Right lobe of liver (tissue), 6 donors: ENCODE measurements around the gene SENP6. TPM values are rescaled to one million over a fixed set of nuclear protein-coding genes. Genes with fewer than 3 reads are reported as not detected.
A peak's percentile ranks its signal among the peaks of the same experiment; 100 is the strongest.

Source experiments
- ATAC-seq, 4 donors: fragments of 200-7000 bp; cut with Tn5 transposase; one replicate each; pipeline ENCODE4 v1.9.1; 2020; ENCODE audit warnings: mild to moderate bottlenecking in 4 of 4, moderate library complexity in 4 of 4
- DNase-seq, 3 donors: peaks; one replicate each; pipeline ENCODE4 v3.0.0-alpha.2; 2020
- H3K27ac ChIP-seq, 3 donors: fragments of 200-600 bp; one replicate each; pipeline ENCODE4 v1.8.0; 2022
- H3K27me3 ChIP-seq, 2 donors: fragments of 200-600 bp; one replicate each; pipeline ENCODE4 v1.8.0; 2022
- H3K36me3 ChIP-seq, 4 donors: fragments of 200-600 bp; sonication (generic) in 1 of 4; one replicate each; pipeline versions ENCODE4 v1.5.1 to v1.8.0; 2017 to 2022; ENCODE audit warnings: control low read depth in 1 of 4
- H3K4me1 ChIP-seq, 4 donors: fragments of 200-600 bp; sonication (generic) in 1 of 4; one replicate each; pipeline versions ENCODE4 v1.5.1 to v1.8.0; 2017 to 2022; ENCODE audit warnings: control low read depth in 1 of 4
- H3K4me3 ChIP-seq, 3 donors: fragments of 200-600 bp; one replicate each; pipeline ENCODE4 v1.8.0; 2022
- H3K9me3 ChIP-seq, 4 donors: fragments of 200-600 bp; sonication (generic) in 1 of 4; one replicate each; pipeline versions ENCODE4 v1.5.1 to v1.8.0; 2017 to 2022; ENCODE audit warnings: control low read depth in 1 of 4
- POLR2A ChIP-seq: fragments of 450-650 bp; IDR thresholded peaks from one replicate; pipeline ENCODE4 v1.6.1; 2017; ENCODE audit warnings: antibody characterized with exemption, mild to moderate bottlenecking
- WGBS: methylation state at CpG from one replicate; pipeline ENCODE4 v1.1.6; 2018; ENCODE audit warnings: low coverage, low lambda C conversion rate; ENCODE audit not compliant: insufficient coverage; ENCODE audit errors: missing lambda C conversion rate; 5-methylcytosine and 5-hydroxymethylcytosine counted together
- intact Hi-C, 2 donors: fragments of 100-400 bp; cut with DNase I; formaldehyde crosslinking; loops; one replicate each; pipeline versions ENCODE4 v1.11.2 to v1.14.1; 2022
- small RNA-seq, 2 experiments: library from RNA; depleted of rRNA; stranded (forward); fragments of <200 nt; gene quantifications; one replicate each; pipeline ENCODE3, GENCODE V24; 2016
- total RNA-seq, 6 experiments: library from RNA; depleted of rRNA in 2 of 6; stranded (reverse); fragments of >200 nt in 2 of 6; fragmentation: NEBNext Ultra II Directional in 3 of 6; extraction: Animal tissue kit (Norgen Biotek cat#: 25700) in 3 of 6; gene quantifications; one replicate each; pipeline versions ENCODE4 v1.1.0 to v1.2.4, GENCODE V29; 2016 to 2023
- TF ChIP-seq, protein P1 (sequence below), 4 donors: fragments of 200-600 bp in 3 of 4; fragments of 450-650 bp in 1 of 4; IDR thresholded peaks; one replicate each; pipeline versions ENCODE4 v1.5.1 to v1.8.0; 2016 to 2022; ENCODE audit warnings: antibody characterized with exemption in 4 of 4, mild to moderate bottlenecking in 2 of 4
- donor health status: DM: no; HTN: yes; CAD: no.
- donor health status: DM: no; HTN: no; CAD: no.
- donor health status: DM: no; HTN: no; CAD: no.
- donor health status: DM: no; HTN: yes; CAD: no.
- donor health status: DM: no; HTN: yes; CAD: no.

SENP6 gene
- total RNA-seq, 6 experiments from 2014 or later = 21.8 to 43.4 (median 31.6) TPM

DNA sequence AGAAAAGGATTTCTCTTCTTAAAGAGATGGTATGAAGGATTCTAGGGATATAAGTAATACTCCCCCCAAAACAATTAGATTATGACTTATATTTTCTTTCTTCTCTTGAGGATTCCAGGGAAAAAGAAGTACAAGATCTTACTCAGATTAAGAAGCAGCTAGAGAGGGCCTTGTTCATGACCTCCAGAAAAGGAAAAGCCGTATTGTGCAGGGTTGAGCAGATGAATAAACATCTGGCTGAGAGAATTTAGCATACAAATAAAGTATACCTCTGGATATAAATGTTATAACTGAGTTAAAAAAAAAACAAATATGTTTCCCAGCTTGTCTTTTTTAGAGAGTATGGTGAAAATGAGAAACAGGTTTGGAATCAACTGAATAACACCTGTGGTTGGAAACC, 158.6 kb downstream of the SENP6 start:
- Histone ChIP-seq H3K36me3 (no peaks in the 10 kb centered on the region), H3K27me3 (no peaks in the 10 kb centered on the region), H3K27ac (no peak overlapping the region), H3K9me3 (no peaks in the 10 kb centered on the region), H3K4me1 (peaks cover 0 to 4% (median under 1%) of the 10 kb centered on the region in 4 donors), H3K4me3 (no peak overlapping the region)
- TF ChIP-seq, protein P1, sequence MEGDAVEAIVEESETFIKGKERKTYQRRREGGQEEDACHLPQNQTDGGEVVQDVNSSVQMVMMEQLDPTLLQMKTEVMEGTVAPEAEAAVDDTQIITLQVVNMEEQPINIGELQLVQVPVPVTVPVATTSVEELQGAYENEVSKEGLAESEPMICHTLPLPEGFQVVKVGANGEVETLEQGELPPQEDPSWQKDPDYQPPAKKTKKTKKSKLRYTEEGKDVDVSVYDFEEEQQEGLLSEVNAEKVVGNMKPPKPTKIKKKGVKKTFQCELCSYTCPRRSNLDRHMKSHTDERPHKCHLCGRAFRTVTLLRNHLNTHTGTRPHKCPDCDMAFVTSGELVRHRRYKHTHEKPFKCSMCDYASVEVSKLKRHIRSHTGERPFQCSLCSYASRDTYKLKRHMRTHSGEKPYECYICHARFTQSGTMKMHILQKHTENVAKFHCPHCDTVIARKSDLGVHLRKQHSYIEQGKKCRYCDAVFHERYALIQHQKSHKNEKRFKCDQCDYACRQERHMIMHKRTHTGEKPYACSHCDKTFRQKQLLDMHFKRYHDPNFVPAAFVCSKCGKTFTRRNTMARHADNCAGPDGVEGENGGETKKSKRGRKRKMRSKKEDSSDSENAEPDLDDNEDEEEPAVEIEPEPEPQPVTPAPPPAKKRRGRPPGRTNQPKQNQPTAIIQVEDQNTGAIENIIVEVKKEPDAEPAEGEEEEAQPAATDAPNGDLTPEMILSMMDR (IDR thresholded peaks at IDR 0.05) = no peak
- TF ChIP-seq POLR2A = no peak
- intact Hi-C loops = no loop called here
- ATAC-seq (no peak), DNase-seq (no peak)
- no CpG with 5 or more reads among the region's 1 CpG for WGBS

DNA sequence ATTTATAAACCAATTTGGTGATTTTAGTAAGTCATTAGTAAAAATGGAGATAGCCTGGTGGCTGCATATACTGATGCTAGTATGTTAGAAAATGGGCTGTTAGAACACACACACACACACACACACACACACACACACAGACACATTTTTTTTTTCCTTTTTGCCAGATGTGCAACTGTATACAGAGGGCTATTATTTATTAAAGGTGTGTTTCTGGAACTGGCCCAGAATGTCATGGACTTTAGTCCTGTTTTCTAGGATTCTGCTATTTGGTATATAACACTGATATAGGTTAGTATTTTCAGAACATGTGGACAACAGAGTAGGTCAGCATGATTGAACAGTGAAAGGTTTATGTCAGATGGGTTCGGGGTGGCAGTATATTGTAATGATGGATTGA, 159.8 kb downstream of the SENP6 start:
- H3K4me3 ChIP-seq = no peak overlapping the region
- no peaks in the 10 kb centered on the region for H3K9me3 ChIP-seq
- TF ChIP-seq, protein P1 (IDR thresholded peaks at IDR 0.05) = no peak
- no peak for TF ChIP-seq POLR2A
- ATAC-seq (peak in 2 of 4 donors; percentile 50 to 54), DNase-seq (no peak)
- no peaks in the 10 kb centered on the region for H3K27me3 ChIP-seq
- WGBS = 78% methylated on average over 1 of the region's 1 CpG
- H3K36me3 ChIP-seq = no peaks in the 10 kb centered on the region
- no peak overlapping the region for H3K27ac ChIP-seq
- intact Hi-C loops = no loop called here
- H3K4me1 ChIP-seq = peaks cover 0 to 4% (median under 1%) of the 10 kb centered on the region in 4 donors

DNA sequence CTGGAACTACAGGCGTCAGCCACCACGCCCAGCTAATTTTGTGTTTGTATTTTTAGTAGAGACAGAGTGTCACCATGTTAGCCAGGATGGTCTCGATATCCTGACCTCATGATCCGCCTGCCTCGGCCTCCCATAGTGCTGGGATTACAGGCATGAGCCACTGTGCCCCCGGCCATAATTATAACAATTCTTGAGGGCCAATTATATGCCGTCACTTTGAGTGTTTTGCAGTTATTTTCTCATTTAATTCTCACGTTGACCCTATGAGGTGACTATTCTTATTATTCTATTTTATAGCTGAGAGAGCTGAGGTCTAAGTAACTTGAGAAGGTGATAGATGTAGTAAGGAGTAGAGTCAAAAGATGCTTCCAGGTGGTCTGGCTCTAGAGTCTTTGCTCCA, 160.4 kb downstream of the SENP6 start:
- no peaks in the 10 kb centered on the region for H3K36me3 ChIP-seq
- H3K9me3 ChIP-seq = no peaks in the 10 kb centered on the region
- ATAC-seq (no peak), DNase-seq (no peak)
- H3K4me3 ChIP-seq = no peak overlapping the region
- H3K27me3 ChIP-seq = no peaks in the 10 kb centered on the region
- 84% methylated on average over 8 of the region's 8 CpGs for WGBS
- TF ChIP-seq POLR2A = no peak
- TF ChIP-seq, protein P1 (IDR thresholded peaks at IDR 0.05) = no peak
- H3K27ac ChIP-seq = no peak overlapping the region
- H3K4me1 ChIP-seq = peaks cover 0 to 4% (median under 1%) of the 10 kb centered on the region in 4 donors
- intact Hi-C loops = no loop called here

DNA sequence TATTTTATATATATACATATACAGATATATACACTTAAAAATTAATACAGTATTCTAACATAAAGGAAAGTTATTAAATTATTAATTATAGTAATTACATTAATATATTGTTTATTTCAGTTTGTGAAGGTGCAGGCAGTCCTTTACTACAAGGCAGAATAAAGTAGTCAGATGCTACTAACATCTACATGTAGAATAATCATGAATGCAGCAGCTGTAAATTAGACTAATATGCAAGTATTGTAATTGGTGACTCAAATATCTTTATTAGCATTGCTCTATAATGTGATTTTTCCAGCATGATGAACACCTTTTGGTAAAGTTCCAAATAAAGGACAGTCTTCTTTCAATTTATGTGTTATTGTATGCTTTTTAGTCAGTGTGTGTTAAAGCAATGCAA, 164.7 kb downstream of the SENP6 start:
- Histone ChIP-seq H3K4me1 (no peaks in the 10 kb centered on the region), H3K27me3 (no peaks in the 10 kb centered on the region), H3K4me3 (no peak overlapping the region), H3K9me3 (no peaks in the 10 kb centered on the region), H3K36me3 (no peaks in the 10 kb centered on the region), H3K27ac (no peak overlapping the region)
- ATAC-seq = no peak
- TF ChIP-seq, protein P1 (IDR thresholded peaks at IDR 0.05) = no peak
- TF ChIP-seq POLR2A = no peak
- intact Hi-C loops = no loop called here
- DNase-seq = no peak

Small RNAs within 50 kb of the gene (small RNA-seq; reads per million reads assigned to genes)
- gene RNU6-1016P (0 reads per million in 2 experiments), gene RNU6-1338P (0 reads per million in 2 experiments), gene RNU6-155P (0 reads per million in 2 experiments)

Other genes starting within 250 kb of the SENP6 start
- 1 to 10 TPM in 5 of 6 experiments, under 1 TPM in 1; 0.95 to 2.2 (median 1.6) TPM for gene FILIP1, start 108.1 kb upstream of the SENP6 start, total RNA-seq
- gene MYO6, start 147.4 kb downstream of the SENP6 start, total RNA-seq = 10 to 100 TPM; 16.0 to 28.3 (median 18.3) TPM